SJCRH30 (cell line): ENCODE measurements around the gene FAM217A. TPM values are rescaled to one million over a fixed set of nuclear protein-coding genes. Genes with fewer than 3 reads are reported as not detected.
A peak's percentile ranks its signal among the peaks of the same experiment; 100 is the strongest.

Source experiments
- DNase-seq, 2 experiments: peaks; one replicate each; pipeline ENCODE4 v3.0.0-alpha.2; 2015 to 2020
- H3K27ac ChIP-seq: fragments of 250-450 bp; sonication (Bioruptor Pico); 2 replicates; pipeline ENCODE4 v1.5.1; 2020; ENCODE audit warnings: mild to moderate bottlenecking, moderate library complexity
- H3K27me3 ChIP-seq: fragments of 250-450 bp; sonication (Bioruptor Pico); 2 replicates; pipeline ENCODE4 v1.5.1; 2020; ENCODE audit warnings: mild to moderate bottlenecking, moderate library complexity
- H3K36me3 ChIP-seq: fragments of 250-450 bp; sonication (Bioruptor Pico); 2 replicates; pipeline ENCODE4 v1.5.1; 2020; ENCODE audit warnings: mild to moderate bottlenecking, moderate library complexity
- H3K4me1 ChIP-seq: fragments of 250-450 bp; sonication (Bioruptor Pico); 2 replicates; pipeline ENCODE4 v1.5.1; 2020; ENCODE audit warnings: mild to moderate bottlenecking, moderate library complexity
- H3K4me3 ChIP-seq: fragments of 250-450 bp; sonication (Bioruptor Pico); 2 replicates; pipeline ENCODE4 v1.5.1; 2020; ENCODE audit warnings: mild to moderate bottlenecking, moderate library complexity
- H3K9me3 ChIP-seq: fragments of 250-450 bp; sonication (Bioruptor Pico); replicated peaks from 2 replicates; pipeline ENCODE4 v1.5.1; 2020; ENCODE audit warnings: mild to moderate bottlenecking, moderate library complexity
- total RNA-seq: library from RNA; depleted of rRNA; stranded (reverse); fragments of >200 nt; shearing (Covaris generic); gene quantifications from 2 replicates; pipeline ENCODE4 v1.2.3, GENCODE V29; 2014; rRNA removed

Gene FAM217A
- total RNA-seq, 1 experiment from 2014 or later, result not detected

GRCh38 chr6:4021133-4021853 is 57.6 kb downstream of the FAM217A start:
- H3K4me3 ChIP-seq, result peak overlapping the region; percentile 99

GRCh38 chr6:4020822-4021132 is 58.2 kb downstream of the FAM217A start:
- Histone ChIP-seq H3K4me3 (peak overlapping the region; percentile 99), H3K9me3 (no peaks in the 10 kb centered on the region), H3K36me3 (peaks cover 6% of the 10 kb centered on the region; the same call in 1 of the 2 replicates), H3K4me1 (peaks cover 4% of the 10 kb centered on the region; the same call in 1 of the 2 replicates), H3K27ac (peak overlapping the region; percentile 97), H3K27me3 (no peaks in the 10 kb centered on the region)
- DNase-seq, result no peak

More at GRCh38 chr6:4021133-4021853, 57.6 kb downstream of the FAM217A start:
- no peaks in the 10 kb centered on the region for H3K27me3 ChIP-seq
- H3K4me1 ChIP-seq, result peaks cover 4% of the 10 kb centered on the region; the same call in 1 of the 2 replicates
- H3K9me3 ChIP-seq, result no peaks in the 10 kb centered on the region
- DNase-seq, result peak; percentile 94 to 95
- peaks cover 6% of the 10 kb centered on the region; the same call in 1 of the 2 replicates for H3K36me3 ChIP-seq
- peak overlapping the region; percentile 97 for H3K27ac ChIP-seq

DNA sequence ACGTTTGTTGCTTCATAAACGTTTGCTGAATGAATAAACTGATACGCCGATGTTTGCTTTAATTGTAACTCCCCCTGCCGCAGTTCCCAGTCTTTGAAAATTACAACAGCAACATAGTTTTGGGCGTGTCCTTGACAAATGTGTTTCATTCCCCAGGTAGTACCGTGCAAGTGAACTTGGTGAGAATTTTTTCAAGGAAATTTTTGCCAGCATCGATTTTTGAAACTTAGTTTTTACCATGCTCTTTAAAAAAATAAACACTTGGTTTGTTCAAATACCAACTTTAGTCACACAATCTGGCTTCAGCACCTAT is 60.1 kb downstream of the FAM217A start:
- peaks cover 4% of the 10 kb centered on the region; the same call in 1 of the 2 replicates for H3K4me1 ChIP-seq
- peak overlapping the region; percentile 70 for H3K4me3 ChIP-seq
- no peaks in the 10 kb centered on the region for H3K36me3 ChIP-seq
- peak overlapping the region; percentile 80 for H3K27ac ChIP-seq
- no peaks in the 10 kb centered on the region for H3K27me3 ChIP-seq
- no peaks in the 10 kb centered on the region for H3K9me3 ChIP-seq
- DNase-seq, result no peak

Other genes with a start within 250 kb of the FAM217A start
- gene FAM50B, start 229.8 kb downstream of the FAM217A start, total RNA-seq, result 1.1 and 1.4 TPM in 2 replicates
- gene ECI2, start 56.4 kb upstream of the FAM217A start, total RNA-seq, result 69.4 and 73.5 TPM in 2 replicates